ENCODE measurements around the gene TTC28. TPM values are rescaled to one million over a fixed set of nuclear protein-coding genes. Genes with fewer than 3 reads are reported as not detected.

TTC28 gene
- total RNA-seq, 1 experiment from 2014 or later, result not detected

GRCh38 chr22:28250036-28250695 is 429.5 kb downstream of the TTC28 start:
- CTCF ChIA-PET, result interaction anchor here (0.6 kb wide), 1 partner anchor 24 kb away, joined by 3 read pairs; no protein-coding TSS in a partner anchor
- POLR2A ChIA-PET, result no interaction called here
- H3K9me3 Mint-ChIP-seq (ENCODE audit: unreplicated experiment), result no peaks in the 10 kb centered on the region
- no peak for DNase-seq (ENCODE audit: unreplicated experiment)
- no peaks in the 10 kb centered on the region for H3K4me1 Mint-ChIP-seq (ENCODE audit: insufficient read depth, unreplicated experiment)
- intact Hi-C loops (cut with micrococcal nuclease), result loop anchor here (5.0 kb wide), 1 partner anchor 342 kb away; no protein-coding TSS in a partner anchor
- H3K27ac Mint-ChIP-seq (ENCODE audit: low read depth, unreplicated experiment), result no peak overlapping the region
- H3K27me3 Mint-ChIP-seq (ENCODE audit: insufficient read depth, unreplicated experiment), result peaks cover 50% of the 10 kb centered on the region
- H3K36me3 Mint-ChIP-seq (ENCODE audit: insufficient read depth, unreplicated experiment), result peaks cover 6% of the 10 kb centered on the region
- no TSS peak for BruUV-seq (replicated peaks)
- H3K4me3 Mint-ChIP-seq (ENCODE audit: unreplicated experiment), result no peak overlapping the region
- no peak for TF ChIP-seq CTCF (IDR thresholded peaks at IDR 0.05; ENCODE audit: unreplicated experiment)

GRCh38 chr22:28249402-28249801 is 430.2 kb downstream of the TTC28 start:
- peaks cover 58% of the 10 kb centered on the region for H3K27me3 Mint-ChIP-seq (ENCODE audit: insufficient read depth, unreplicated experiment)
- ChIA-PET POLR2A (no interaction called here), CTCF (no interaction called here)
- no peaks in the 10 kb centered on the region for H3K9me3 Mint-ChIP-seq (ENCODE audit: unreplicated experiment)
- TF ChIP-seq CTCF (IDR thresholded peaks at IDR 0.05; ENCODE audit: unreplicated experiment), result no peak
- H3K4me3 Mint-ChIP-seq (ENCODE audit: unreplicated experiment), result no peak overlapping the region
- no peaks in the 10 kb centered on the region for H3K4me1 Mint-ChIP-seq (ENCODE audit: insufficient read depth, unreplicated experiment)
- intact Hi-C loops (cut with micrococcal nuclease), result no loop called here
- H3K27ac Mint-ChIP-seq (ENCODE audit: low read depth, unreplicated experiment), result no peak overlapping the region
- no peak for DNase-seq (ENCODE audit: unreplicated experiment)
- H3K36me3 Mint-ChIP-seq (ENCODE audit: insufficient read depth, unreplicated experiment), result peaks cover 6% of the 10 kb centered on the region
- no TSS peak for BruUV-seq (replicated peaks)

GRCh38 chr22:28247667-28248363 is 431.8 kb downstream of the TTC28 start:
- no TSS peak for BruUV-seq (replicated peaks)
- H3K27me3 Mint-ChIP-seq (ENCODE audit: insufficient read depth, unreplicated experiment), result peaks cover 73% of the 10 kb centered on the region
- ChIA-PET POLR2A (no interaction called here), CTCF (interaction anchor here (0.6 to 0.7 kb wide), 2 partner anchors 44 to 353 kb away, joined by 3 read pairs; no protein-coding TSS in a partner anchor)
- no peak overlapping the region for H3K4me3 Mint-ChIP-seq (ENCODE audit: unreplicated experiment)
- peaks cover 6% of the 10 kb centered on the region for H3K4me1 Mint-ChIP-seq (ENCODE audit: insufficient read depth, unreplicated experiment)
- no peak for TF ChIP-seq CTCF (IDR thresholded peaks at IDR 0.05; ENCODE audit: unreplicated experiment)
- H3K36me3 Mint-ChIP-seq (ENCODE audit: insufficient read depth, unreplicated experiment), result peaks cover 6% of the 10 kb centered on the region
- intact Hi-C loops (cut with micrococcal nuclease), result no loop called here
- H3K9me3 Mint-ChIP-seq (ENCODE audit: unreplicated experiment), result no peaks in the 10 kb centered on the region
- H3K27ac Mint-ChIP-seq (ENCODE audit: low read depth, unreplicated experiment), result no peak overlapping the region
- no peak for DNase-seq (ENCODE audit: unreplicated experiment)

- Mint-ChIP-seq H3K4me1 (ENCODE audit: insufficient read depth, unreplicated experiment) (peaks cover 6% of the 10 kb centered on the region), H3K27me3 (ENCODE audit: insufficient read depth, unreplicated experiment) (peaks cover 69% of the 10 kb centered on the region), H3K9me3 (ENCODE audit: unreplicated experiment) (no peaks in the 10 kb centered on the region), H3K36me3 (ENCODE audit: insufficient read depth, unreplicated experiment) (peaks cover 6% of the 10 kb centered on the region), H3K4me3 (ENCODE audit: unreplicated experiment) (no peak overlapping the region), H3K27ac (ENCODE audit: low read depth, unreplicated experiment) (no peak overlapping the region)
- intact Hi-C loops (cut with micrococcal nuclease), result no loop called here
- ChIA-PET CTCF (interaction anchor here (0.6 to 0.7 kb wide), 2 partner anchors 43 to 354 kb away, joined by 3 read pairs; no protein-coding TSS in a partner anchor), POLR2A (no interaction called here)
- no peak for TF ChIP-seq CTCF (IDR thresholded peaks at IDR 0.05; ENCODE audit: unreplicated experiment)
- DNase-seq (ENCODE audit: unreplicated experiment), result no peak
- no TSS peak for BruUV-seq (replicated peaks)
Observed at GRCh38 chr22:28247136-28247535, 432.5 kb downstream of the TTC28 start.
